Osteocyte (in vitro differentiated cells): ENCODE data around the gene KRT79. TPM values are rescaled to one million over a fixed set of nuclear protein-coding genes. Genes with fewer than 3 reads are reported as not detected.
A peak's percentile ranks its signal among the peaks of the same experiment; 100 is the strongest.

Experiments used
- DNase-seq: peaks from one replicate; pipeline ENCODE4 v3.0.0; 2021; ENCODE audit warnings: mixed read lengths; ENCODE audit not compliant: unreplicated experiment; ENCODE audit errors: extremely low spot score
- H3K27ac Mint-ChIP-seq: one replicate; pipeline ENCODE4 v1.8.0; 2021; ENCODE audit warnings: mild to moderate bottlenecking, mixed read lengths; ENCODE audit not compliant: unreplicated experiment
- H3K27me3 Mint-ChIP-seq: one replicate; pipeline ENCODE4 v1.8.0; 2021; ENCODE audit warnings: mixed read lengths; ENCODE audit not compliant: unreplicated experiment
- H3K36me3 Mint-ChIP-seq: one replicate; pipeline ENCODE4 v1.8.0; 2021; ENCODE audit warnings: mixed read lengths; ENCODE audit not compliant: unreplicated experiment
- H3K4me1 Mint-ChIP-seq: one replicate; pipeline ENCODE4 v1.8.0; 2021; ENCODE audit warnings: mixed read lengths; ENCODE audit not compliant: unreplicated experiment
- H3K4me3 Mint-ChIP-seq: one replicate; pipeline ENCODE4 v1.8.0; 2021; ENCODE audit warnings: mild to moderate bottlenecking, moderate library complexity, mixed read lengths; ENCODE audit not compliant: unreplicated experiment
- H3K9me3 Mint-ChIP-seq: one replicate; pipeline ENCODE4 v1.8.0; 2021; ENCODE audit warnings: mixed read lengths; ENCODE audit not compliant: unreplicated experiment
- total RNA-seq: library from RNA; stranded (reverse); gene quantifications from 2 replicates; pipeline ENCODE4 v1.2.1, GENCODE V29; 2021
- TF ChIP-seq, protein P1 (sequence below): fragments of 200-600 bp; sonication (generic); IDR thresholded peaks from 2 replicates; pipeline ENCODE4 v1.5.0; 2021; ENCODE audit warnings: antibody characterized with exemption, mild to moderate bottlenecking, moderate library complexity

Gene KRT79
- total RNA-seq, 1 donor from 2014 or later = not detected

- H3K27ac Mint-ChIP-seq = no peak overlapping the region
- no peak for DNase-seq
- peaks cover 34% of the 10 kb centered on the region for H3K4me1 Mint-ChIP-seq
- H3K36me3 Mint-ChIP-seq = no peaks in the 10 kb centered on the region
- TF ChIP-seq, protein P1, sequence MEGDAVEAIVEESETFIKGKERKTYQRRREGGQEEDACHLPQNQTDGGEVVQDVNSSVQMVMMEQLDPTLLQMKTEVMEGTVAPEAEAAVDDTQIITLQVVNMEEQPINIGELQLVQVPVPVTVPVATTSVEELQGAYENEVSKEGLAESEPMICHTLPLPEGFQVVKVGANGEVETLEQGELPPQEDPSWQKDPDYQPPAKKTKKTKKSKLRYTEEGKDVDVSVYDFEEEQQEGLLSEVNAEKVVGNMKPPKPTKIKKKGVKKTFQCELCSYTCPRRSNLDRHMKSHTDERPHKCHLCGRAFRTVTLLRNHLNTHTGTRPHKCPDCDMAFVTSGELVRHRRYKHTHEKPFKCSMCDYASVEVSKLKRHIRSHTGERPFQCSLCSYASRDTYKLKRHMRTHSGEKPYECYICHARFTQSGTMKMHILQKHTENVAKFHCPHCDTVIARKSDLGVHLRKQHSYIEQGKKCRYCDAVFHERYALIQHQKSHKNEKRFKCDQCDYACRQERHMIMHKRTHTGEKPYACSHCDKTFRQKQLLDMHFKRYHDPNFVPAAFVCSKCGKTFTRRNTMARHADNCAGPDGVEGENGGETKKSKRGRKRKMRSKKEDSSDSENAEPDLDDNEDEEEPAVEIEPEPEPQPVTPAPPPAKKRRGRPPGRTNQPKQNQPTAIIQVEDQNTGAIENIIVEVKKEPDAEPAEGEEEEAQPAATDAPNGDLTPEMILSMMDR = no peak
- no peaks in the 10 kb centered on the region for H3K9me3 Mint-ChIP-seq
- H3K27me3 Mint-ChIP-seq = no peaks in the 10 kb centered on the region
- no peak overlapping the region for H3K4me3 Mint-ChIP-seq
These were observed 33.0 kb upstream of the KRT79 start for GRCh38 chr12:52867152-52867551.

- Mint-ChIP-seq H3K4me3 (no peak overlapping the region), H3K36me3 (no peaks in the 10 kb centered on the region), H3K4me1 (peaks cover 18% of the 10 kb centered on the region), H3K9me3 (no peaks in the 10 kb centered on the region), H3K27me3 (no peaks in the 10 kb centered on the region), H3K27ac (no peak overlapping the region)
- peak; percentile 89 for DNase-seq
- TF ChIP-seq, protein P1 = peak; percentile 79
These were observed 31.2 kb upstream of the KRT79 start for GRCh38 chr12:52865090-52865944.

DNA sequence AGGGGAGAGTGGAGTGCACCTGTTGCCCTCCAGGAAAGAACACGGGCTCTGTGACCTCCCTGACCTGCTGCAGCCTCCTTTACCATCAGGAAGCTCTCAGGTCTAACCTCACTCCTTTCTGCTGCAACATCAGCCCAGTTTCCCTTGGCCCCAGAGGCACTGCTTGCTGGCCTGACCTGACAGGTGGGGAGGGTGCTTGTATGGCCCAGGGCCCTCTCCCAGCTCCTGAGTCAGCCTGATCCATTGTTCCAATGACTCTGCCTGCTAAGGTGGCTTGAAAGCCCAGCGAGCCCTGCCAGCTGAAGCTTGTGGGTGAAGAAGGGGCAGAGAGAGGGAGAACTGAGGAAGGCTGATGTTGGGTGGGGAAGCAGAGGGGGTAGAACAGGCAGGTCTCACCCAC lies 27.9 kb upstream of the KRT79 start:
- Mint-ChIP-seq H3K4me3 (no peak overlapping the region), H3K9me3 (no peaks in the 10 kb centered on the region), H3K27ac (no peak overlapping the region), H3K27me3 (peaks cover 2% of the 10 kb centered on the region), H3K36me3 (no peaks in the 10 kb centered on the region), H3K4me1 (peaks cover 14% of the 10 kb centered on the region)
- DNase-seq = no peak
- TF ChIP-seq, protein P1 = no peak

GRCh38 chr12:52861511-52861910 lies 27.4 kb upstream of the KRT79 start:
- no peak overlapping the region for H3K27ac Mint-ChIP-seq
- H3K4me1 Mint-ChIP-seq = peaks cover 13% of the 10 kb centered on the region
- H3K27me3 Mint-ChIP-seq = peaks cover 6% of the 10 kb centered on the region
- H3K9me3 Mint-ChIP-seq = no peaks in the 10 kb centered on the region
- no peak for DNase-seq
- no peaks in the 10 kb centered on the region for H3K36me3 Mint-ChIP-seq
- TF ChIP-seq, protein P1 = no peak
- H3K4me3 Mint-ChIP-seq = no peak overlapping the region

DNA sequence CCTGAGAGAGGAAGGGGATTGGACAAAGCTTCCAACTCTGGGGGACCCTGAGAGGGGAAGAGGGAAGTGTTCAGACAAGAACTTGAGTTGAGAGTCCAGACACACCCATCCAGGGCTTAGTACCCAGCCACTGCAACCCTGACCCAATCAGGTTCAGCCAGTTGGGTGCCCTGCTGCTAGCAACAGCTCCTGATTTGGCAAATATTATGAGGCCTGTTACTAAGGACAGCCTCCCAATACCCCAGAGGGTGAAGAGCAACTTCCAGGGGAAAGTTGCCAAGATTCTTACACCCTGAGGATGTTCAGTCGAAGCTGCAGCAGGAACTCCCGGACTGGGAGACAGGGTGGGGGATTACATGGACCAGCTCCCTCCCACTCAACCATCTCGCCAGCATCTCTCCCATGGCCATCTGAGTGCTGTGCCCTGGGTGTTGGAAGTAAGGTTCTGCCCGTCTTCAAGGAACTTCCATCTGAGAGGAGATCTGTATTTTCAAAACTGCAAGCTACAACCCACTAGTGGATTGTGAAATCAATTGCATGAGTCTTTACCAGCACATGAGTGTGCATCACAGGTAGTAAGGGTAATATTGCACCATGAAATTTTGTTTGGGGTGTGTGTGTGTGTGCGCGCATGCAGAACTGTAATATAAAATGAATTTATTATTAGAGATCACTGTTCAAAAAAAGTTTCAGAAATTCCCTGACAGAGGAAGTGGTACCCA lies 26.2 kb upstream of the KRT79 start:
- H3K4me1 Mint-ChIP-seq = peaks cover 11% of the 10 kb centered on the region
- no peak overlapping the region for H3K4me3 Mint-ChIP-seq
- no peaks in the 10 kb centered on the region for H3K9me3 Mint-ChIP-seq
- peak overlapping the region; percentile 81 for H3K27ac Mint-ChIP-seq
- H3K27me3 Mint-ChIP-seq = peaks cover 11% of the 10 kb centered on the region
- no peak for DNase-seq
- TF ChIP-seq, protein P1 = no peak
- H3K36me3 Mint-ChIP-seq = no peaks in the 10 kb centered on the region
